Naive thymus-derived CD4-positive, alpha-beta T cell (primary cell): ENCODE measurements around the gene YPEL3. TPM values are rescaled to one million over a fixed set of nuclear protein-coding genes. Genes with fewer than 3 reads are reported as not detected.

Source experiments
- ATAC-seq: fragments of 150-1000 bp; cut with Tn5 transposase; 2 replicates; pipeline ENCODE4 v1.10.0; 2021; ENCODE audit warnings: mild to moderate bottlenecking, moderate library complexity
- CTCF ChIA-PET: fragments of 350-600 bp; sonication (Branson Sonifier 250); formaldehyde crosslinking; loops from one replicate; lab custom pipeline; 2021; ENCODE audit warnings: antibody characterized with exemption; lab: Charles Lee
- POLR2A ChIA-PET: fragments of 350-600 bp; sonication (Branson Sonifier 250); formaldehyde crosslinking; loops from one replicate; lab custom pipeline; 2021; ENCODE audit warnings: antibody characterized with exemption, inconsistent platforms; lab: Charles Lee
- DNase-seq, 9 donors: peaks; one replicate each; pipeline versions ENCODE4 v3.0.0 to v3.0.0-alpha.2; 2020 to 2022; ENCODE audit warnings: mixed read lengths in 1 of 9
- H3K27ac ChIP-seq: one replicate; pipeline ENCODE4 v1.7.0; 2013; ENCODE audit warnings: mild to moderate bottlenecking, low read depth, low read length, moderate library complexity
- H3K27me3 ChIP-seq, 2 donors: one replicate each; pipeline ENCODE4 v1.7.0; 2013; ENCODE audit warnings: low read length in 2 of 2, mild to moderate bottlenecking in 2 of 2, moderate library complexity in 2 of 2; ENCODE audit not compliant: control insufficient read depth in 2 of 2, insufficient read depth in 2 of 2
- H3K36me3 ChIP-seq, 3 experiments: 1 replicate in 2 of 3; 2 replicates in 1 of 3; pipeline ENCODE4 v1.7.0; 2013; ENCODE audit warnings: low read length in 3 of 3, mild to moderate bottlenecking in 3 of 3, moderate library complexity in 1 of 3; ENCODE audit not compliant: insufficient read depth in 3 of 3, control insufficient read depth in 2 of 3
- H3K4me1 ChIP-seq, 2 donors: one replicate each; pipeline ENCODE4 v1.7.0; 2013; ENCODE audit warnings: low read length in 2 of 2, mild to moderate bottlenecking in 2 of 2, moderate library complexity in 1 of 2; ENCODE audit not compliant: control insufficient read depth in 2 of 2, insufficient read depth in 2 of 2
- H3K4me3 ChIP-seq: 2 replicates; pipeline ENCODE4 v1.7.0; 2013; ENCODE audit warnings: mild to moderate bottlenecking, low read length
- H3K9me3 ChIP-seq, 3 experiments: 1 replicate in 2 of 3; 2 replicates in 1 of 3; pipeline ENCODE4 v1.7.0; 2013; ENCODE audit warnings: low read length in 3 of 3; ENCODE audit not compliant: control insufficient read depth in 2 of 3
- H3K27ac Mint-ChIP-seq, 9 donors: one replicate each; pipeline ENCODE4 v1.8.0; 2020 to 2022; ENCODE audit warnings: mixed read lengths in 9 of 9, mild to moderate bottlenecking in 8 of 9, moderate library complexity in 5 of 9, inconsistent platforms in 2 of 9
- H3K27me3 Mint-ChIP-seq, 5 donors: one replicate each; pipeline ENCODE4 v1.8.0; 2021 to 2022; ENCODE audit warnings: mixed read lengths in 5 of 5, mild to moderate bottlenecking in 1 of 5
- H3K36me3 Mint-ChIP-seq, 5 donors: one replicate each; pipeline ENCODE4 v1.8.0; 2020 to 2022; ENCODE audit warnings: mixed read lengths in 5 of 5, mild to moderate bottlenecking in 3 of 5, inconsistent platforms in 1 of 5
- H3K4me1 Mint-ChIP-seq, 7 donors: one replicate each; pipeline ENCODE4 v1.8.0; 2020 to 2022; ENCODE audit warnings: mixed read lengths in 7 of 7, mild to moderate bottlenecking in 3 of 7, inconsistent platforms in 1 of 7
- H3K4me3 Mint-ChIP-seq, 10 donors: one replicate each; pipeline ENCODE4 v1.8.0; 2020 to 2022; ENCODE audit warnings: mild to moderate bottlenecking in 10 of 10, mixed read lengths in 10 of 10, moderate library complexity in 6 of 10, inconsistent platforms in 2 of 10
- H3K9me3 Mint-ChIP-seq, 11 donors: one replicate each; pipeline ENCODE4 v1.8.0; 2020 to 2022; ENCODE audit warnings: mixed read lengths in 11 of 11, mild to moderate bottlenecking in 4 of 11, inconsistent platforms in 1 of 11, moderate library complexity in 1 of 11
- intact Hi-C, 2 donors: fragments of 100-400 bp; cut with micrococcal nuclease; formaldehyde crosslinking; loops; one replicate each; pipeline ENCODE4 v1.15.1; 2023
- polyA plus RNA-seq, 2 donors: library from polyadenylated mRNA; unstranded; fragments of 300-500 nt; fragmentation: Illumina TruSeq; gene quantifications; one replicate each; pipeline ENCODE4 v1.2.3, GENCODE V29; 2021
- total RNA-seq, 6 experiments: library from RNA in 5 of 6; stranded (reverse) in 5 of 6; gene quantifications; 1 replicate in 5 of 6; 2 replicates in 1 of 6; pipeline ENCODE4 v1.2.3 and lab custom pipeline; 2021 to 2026

YPEL3 gene
- total and polyA plus RNA-seq, 7 experiments from 2014 or later, result 50.5 to 308 (median 242) TPM

GRCh38 chr16:30121741-30122571 is 25.9 kb upstream of the YPEL3 start:
- Histone ChIP-seq H3K27me3 (no peaks in the 10 kb centered on the region), H3K4me1 (peaks cover 6 to 13% of the 10 kb centered on the region in 2 donors), H3K9me3 (no peaks in the 10 kb centered on the region), H3K27ac (peak overlapping the region; percentile 89), H3K4me3 (peak overlapping the region; percentile 68), H3K36me3 (peaks cover 0 to 24% (median 6%) of the 10 kb centered on the region in 3 experiments)
- intact Hi-C loops, result loop anchor here (2.0 to 5.0 kb wide), 3 partner anchors 17 to 285 kb away; partner anchors contain the start of genes ALDOA (in 2 of the 2) and ZNF771 (in 1 of the 2)
- DNase-seq (no peak), ATAC-seq (no peak)
- Mint-ChIP-seq H3K9me3 (peaks cover 0 to 2% (median 0%) of the 10 kb centered on the region in 11 donors), H3K36me3 (peaks cover 0 to 10% (median 5%) of the 10 kb centered on the region in 5 donors), H3K27me3 (no peaks in the 10 kb centered on the region), H3K4me3 (peak overlapping the region; percentile 82 to 94 (median 88)), H3K4me1 (peaks cover 20 to 39% (median 27%) of the 10 kb centered on the region in 7 donors), H3K27ac (peak overlapping the region; percentile 75 to 91 (median 85))
- POLR2A ChIA-PET, result interaction anchor here (2.3 to 12.0 kb wide), 2 partner anchors 29 to 63 kb away, joined by 12 to 116 read pairs; partner anchors contain the start of genes CORO1A and TBX6
- CTCF ChIA-PET, result interaction anchor here (1.1 kb wide), 1 partner anchor 10 kb away, joined by 3 read pairs; no protein-coding TSS in a partner anchor

- no peaks in the 10 kb centered on the region for H3K27me3 Mint-ChIP-seq
- peaks cover 0 to 12% (median 5%) of the 10 kb centered on the region in 5 donors for H3K36me3 Mint-ChIP-seq
- Histone ChIP-seq H3K36me3 (peaks cover 0 to 35% (median 9%) of the 10 kb centered on the region in 3 experiments), H3K27ac (no peak overlapping the region), H3K9me3 (no peaks in the 10 kb centered on the region), H3K4me3 (no peak overlapping the region), H3K27me3 (no peaks in the 10 kb centered on the region), H3K4me1 (peaks cover 6 to 13% of the 10 kb centered on the region in 2 donors)
- POLR2A ChIA-PET, result interaction anchor here (0.6 to 12.0 kb wide), 8 partner anchors 8 to 1628 kb away, joined by 3 to 116 read pairs (median 4); partner anchors contain the start of genes CORO1A and TBX6
- ATAC-seq, result no peak
- peaks cover 20 to 41% (median 28%) of the 10 kb centered on the region in 7 donors for H3K4me1 Mint-ChIP-seq
- no peak for DNase-seq
- intact Hi-C loops, result loop anchor here in 1 of 2 donors (5.0 kb wide), 1 partner anchor 287 kb away; the partner anchor contains the start of gene ZNF771
- CTCF ChIA-PET, result interaction anchor here (1.1 to 1.4 kb wide), 2 partner anchors 8 to 65 kb away, joined by 3 to 4 read pairs; no protein-coding TSS in a partner anchor
- H3K4me3 Mint-ChIP-seq, result peak overlapping the region in 6 of 10 donors; percentile 23 to 84 (median 59)
- H3K9me3 Mint-ChIP-seq, result peaks cover 0 to 2% (median 0%) of the 10 kb centered on the region in 11 donors
- peak overlapping the region in 8 of 9 donors; percentile 48 to 88 (median 83) for H3K27ac Mint-ChIP-seq
Observed at GRCh38 chr16:30120340-30121105, 24.5 kb upstream of the YPEL3 start.

GRCh38 chr16:30119428-30119827 is 23.4 kb upstream of the YPEL3 start:
- Mint-ChIP-seq H3K36me3 (peaks cover 0 to 13% (median 5%) of the 10 kb centered on the region in 5 donors), H3K9me3 (peaks cover 0 to 2% (median 0%) of the 10 kb centered on the region in 11 donors), H3K4me3 (peak overlapping the region in 2 of 10 donors; percentile 10 to 69), H3K4me1 (peaks cover 23 to 50% (median 31%) of the 10 kb centered on the region in 7 donors), H3K27ac (peak overlapping the region in 4 of 9 donors; percentile 3 to 81 (median 63)), H3K27me3 (no peaks in the 10 kb centered on the region)
- POLR2A ChIA-PET, result interaction anchor here (1.8 to 12.0 kb wide), 3 partner anchors 26 to 65 kb away, joined by 5 to 116 read pairs (median 12); partner anchors contain the start of genes CORO1A and TBX6
- no peak overlapping the region for H3K27ac ChIP-seq
- H3K27me3 ChIP-seq, result no peaks in the 10 kb centered on the region
- H3K36me3 ChIP-seq, result peaks cover 0 to 41% (median 9%) of the 10 kb centered on the region in 3 experiments
- ATAC-seq (no peak), DNase-seq (no peak)
- CTCF ChIA-PET, result interaction anchor here (1.4 kb wide), 1 partner anchor 66 kb away, joined by 4 read pairs; no protein-coding TSS in a partner anchor
- intact Hi-C loops, result no loop called here
- peaks cover 6 to 13% of the 10 kb centered on the region in 2 donors for H3K4me1 ChIP-seq
- H3K4me3 ChIP-seq, result no peak overlapping the region
- H3K9me3 ChIP-seq, result no peaks in the 10 kb centered on the region

GRCh38 chr16:30117768-30118167 is 21.8 kb upstream of the YPEL3 start:
- POLR2A ChIA-PET, result interaction anchor here (0.5 to 12.0 kb wide), 4 partner anchors 26 to 67 kb away, joined by 3 to 116 read pairs (median 4); partner anchors contain the start of genes CORO1A and TBX6
- Histone ChIP-seq H3K4me3 (no peak overlapping the region), H3K27ac (no peak overlapping the region), H3K4me1 (peaks cover 6 to 7% of the 10 kb centered on the region in 2 donors), H3K9me3 (no peaks in the 10 kb centered on the region), H3K27me3 (no peaks in the 10 kb centered on the region), H3K36me3 (peaks cover 0 to 50% (median 9%) of the 10 kb centered on the region in 3 experiments)
- DNase-seq (no peak), ATAC-seq (no peak)
- no peak overlapping the region for H3K27ac Mint-ChIP-seq
- H3K36me3 Mint-ChIP-seq, result peaks cover 0 to 18% (median 5%) of the 10 kb centered on the region in 5 donors
- CTCF ChIA-PET, result no interaction called here
- H3K27me3 Mint-ChIP-seq, result no peaks in the 10 kb centered on the region
- H3K9me3 Mint-ChIP-seq, result peaks cover 0 to 3% (median 0%) of the 10 kb centered on the region in 11 donors
- H3K4me3 Mint-ChIP-seq, result no peak overlapping the region
- H3K4me1 Mint-ChIP-seq, result peaks cover 27 to 47% (median 31%) of the 10 kb centered on the region in 7 donors
- intact Hi-C loops, result no loop called here

GRCh38 chr16:30116291-30117207 is 20.5 kb upstream of the YPEL3 start:
- Histone ChIP-seq H3K4me1 (no peaks in the 10 kb centered on the region), H3K9me3 (no peaks in the 10 kb centered on the region), H3K27me3 (no peaks in the 10 kb centered on the region), H3K27ac (no peak overlapping the region), H3K36me3 (peaks cover 0 to 55% (median 9%) of the 10 kb centered on the region in 3 experiments), H3K4me3 (no peak overlapping the region)
- Mint-ChIP-seq H3K36me3 (peaks cover 0 to 21% (median 5%) of the 10 kb centered on the region in 5 donors), H3K4me3 (no peak overlapping the region), H3K27ac (no peak overlapping the region), H3K9me3 (peaks cover 0 to 3% (median 0%) of the 10 kb centered on the region in 11 donors), H3K4me1 (peaks cover 17 to 36% (median 26%) of the 10 kb centered on the region in 7 donors), H3K27me3 (no peaks in the 10 kb centered on the region)
- ATAC-seq (no peak), DNase-seq (no peak)
- intact Hi-C loops, result no loop called here
- ChIA-PET POLR2A (interaction anchor here (0.7 to 12.0 kb wide), 5 partner anchors 25 to 739 kb away, joined by 3 to 116 read pairs (median 5); partner anchors contain the start of genes CORO1A and TBX6), CTCF (no interaction called here)
